Sigmoid colon (tissue), 4 donors: Measurements from ENCODE around the gene SEC24B.

Experiments used
- CTCF ChIP-seq, 4 experiments: fragments of 450-650 bp in 3 of 4; fragments of 200-600 bp in 1 of 4; IDR thresholded peaks; one replicate each; pipeline ENCODE4 v1.5.1; 2016 to 2019; ENCODE audit warnings: antibody characterized with exemption in 4 of 4, mild to moderate bottlenecking in 3 of 4, moderate library complexity in 2 of 4
- EP300 ChIP-seq, 4 donors: sonication (generic); formaldehyde crosslinking; IDR thresholded peaks; one replicate each; pipeline ENCODE4 v1.6.1; 2017; ENCODE audit warnings: antibody characterized with exemption in 4 of 4
- POLR2A ChIP-seq, 2 donors: fragments of 450-650 bp; IDR thresholded peaks; one replicate each; pipeline ENCODE4 v1.6.1; 2016; ENCODE audit warnings: antibody characterized with exemption in 2 of 2, mild to moderate bottlenecking in 2 of 2, moderate library complexity in 2 of 2
- POLR2AphosphoS5 ChIP-seq, 4 donors: sonication (generic); formaldehyde crosslinking; IDR thresholded peaks; one replicate each; pipeline ENCODE4 v1.6.1; 2017; ENCODE audit warnings: antibody characterized with exemption in 4 of 4

- TF ChIP-seq CTCF (IDR thresholded peaks at IDR 0.05) (no peak), POLR2A (IDR thresholded peaks at IDR 0.05) (no peak), EP300 (IDR thresholded peaks at IDR 0.05) (no peak), POLR2AphosphoS5 (IDR thresholded peaks at IDR 0.05) (no peak)
These were observed 8.2 kb upstream of the SEC24B start for GRCh38 chr4:109425405-109425804.
